ENCODE results near the gene PFN3. TPM values are rescaled to one million over a fixed set of nuclear protein-coding genes. Genes with fewer than 3 reads are reported as not detected.

Gene PFN3
- total and polyA plus RNA-seq, 2 experiments from 2014 or later: not detected

GRCh38 chr5:177431317-177432142 lies 31.1 kb upstream of the PFN3 start:
- H3K9me3 ChIP-seq (ENCODE audit: low read depth): no peaks in the 10 kb centered on the region
- TF ChIP-seq CTCF (IDR thresholded peaks at IDR 0.05; ENCODE audit: low read depth, low read length): no peak
- no peaks in the 10 kb centered on the region for H3K27me3 ChIP-seq
- H3K4me1 ChIP-seq (ENCODE audit: low read depth): no peaks in the 10 kb centered on the region
- H3K36me3 ChIP-seq: peaks cover 39% of the 10 kb centered on the region
- DNase-seq (ENCODE audit: low read depth in 1 of 2, low spot score in 1 of 2): no peak
- no peak overlapping the region for H3K4me3 ChIP-seq
- no peak overlapping the region for H3K27ac ChIP-seq

GRCh38 chr5:177430972-177431316 lies 30.5 kb upstream of the PFN3 start:
- no peak for TF ChIP-seq CTCF (IDR thresholded peaks at IDR 0.05; ENCODE audit: low read depth, low read length)

GRCh38 chr5:177430140-177430951 lies 29.9 kb upstream of the PFN3 start:
- H3K27ac ChIP-seq: no peak overlapping the region
- no peak for DNase-seq (ENCODE audit: low read depth in 1 of 2, low spot score in 1 of 2)
- no peaks in the 10 kb centered on the region for H3K4me1 ChIP-seq (ENCODE audit: low read depth)
- H3K27me3 ChIP-seq: no peaks in the 10 kb centered on the region
- H3K4me3 ChIP-seq: no peak overlapping the region
- H3K36me3 ChIP-seq: peaks cover 29% of the 10 kb centered on the region
- H3K9me3 ChIP-seq (ENCODE audit: low read depth): no peaks in the 10 kb centered on the region
- TF ChIP-seq CTCF (IDR thresholded peaks at IDR 0.05; ENCODE audit: low read depth, low read length): no peak

More at GRCh38 chr5:177430972-177431316, 30.5 kb upstream of the PFN3 start:
- Histone ChIP-seq H3K27me3 (no peaks in the 10 kb centered on the region), H3K4me3 (no peak overlapping the region), H3K9me3 (ENCODE audit: low read depth) (no peaks in the 10 kb centered on the region), H3K36me3 (peaks cover 34% of the 10 kb centered on the region), H3K4me1 (ENCODE audit: low read depth) (no peaks in the 10 kb centered on the region), H3K27ac (no peak overlapping the region)
- no peak for DNase-seq (ENCODE audit: low read depth in 1 of 2, low spot score in 1 of 2)

GRCh38 chr5:177429248-177430040 lies 29.0 kb upstream of the PFN3 start:
- Histone ChIP-seq H3K27ac (no peak overlapping the region), H3K27me3 (no peaks in the 10 kb centered on the region), H3K36me3 (peaks cover 23% of the 10 kb centered on the region), H3K9me3 (ENCODE audit: low read depth) (no peaks in the 10 kb centered on the region), H3K4me3 (no peak overlapping the region), H3K4me1 (ENCODE audit: low read depth) (no peaks in the 10 kb centered on the region)
- DNase-seq (ENCODE audit: low read depth in 1 of 2, low spot score in 1 of 2): peak in 1 of 2 donors; percentile 15
- TF ChIP-seq CTCF (IDR thresholded peaks at IDR 0.05; ENCODE audit: low read depth, low read length): no peak

GRCh38 chr5:177428574-177429217 lies 28.2 kb upstream of the PFN3 start:
- H3K27ac ChIP-seq: no peak overlapping the region

More at GRCh38 chr5:177428574-177429217, 28.2 kb upstream of the PFN3 start:
- Histone ChIP-seq H3K9me3 (ENCODE audit: low read depth) (no peaks in the 10 kb centered on the region), H3K36me3 (peaks cover 15% of the 10 kb centered on the region), H3K4me1 (ENCODE audit: low read depth) (no peaks in the 10 kb centered on the region), H3K27me3 (no peaks in the 10 kb centered on the region), H3K4me3 (no peak overlapping the region)
- TF ChIP-seq CTCF (IDR thresholded peaks at IDR 0.05; ENCODE audit: low read depth, low read length): no peak
- DNase-seq (ENCODE audit: low read depth in 1 of 2, low spot score in 1 of 2): no peak

Measured in cardiac muscle cell (in vitro differentiated cells and primary cell).